Central memory CD8-positive, alpha-beta T cell (primary cell): Measurements from ENCODE around the gene TRNP1.

Experiments used
- ATAC-seq: fragments of 150-1000 bp; cut with Tn5 transposase; replicated peaks from 2 replicates; pipeline ENCODE4 v1.10.0; 2022; ENCODE audit warnings: mild to moderate bottlenecking, moderate FRiP score, moderate number of reproducible peaks; ENCODE audit not compliant: poor library complexity, severe bottlenecking; ENCODE audit errors: extremely low read depth
- DNase-seq, 2 donors: peaks; one replicate each; pipeline ENCODE4 v3.0.0; 2021; ENCODE audit warnings: low spot score in 2 of 2
- H3K27ac Mint-ChIP-seq: one replicate; pipeline ENCODE4 v1.8.0; 2022; ENCODE audit warnings: low read depth, mild to moderate bottlenecking, moderate library complexity, mixed read lengths
- H3K27me3 Mint-ChIP-seq: one replicate; pipeline ENCODE4 v1.8.0; 2022; ENCODE audit warnings: mixed read lengths
- H3K36me3 Mint-ChIP-seq: one replicate; pipeline ENCODE4 v1.8.0; 2022; ENCODE audit warnings: mild to moderate bottlenecking, moderate library complexity, mixed read lengths; ENCODE audit not compliant: insufficient read depth
- H3K4me1 Mint-ChIP-seq: one replicate; pipeline ENCODE4 v1.8.0; 2022; ENCODE audit warnings: mixed read lengths
- H3K4me3 Mint-ChIP-seq: one replicate; pipeline ENCODE4 v1.8.0; 2022; ENCODE audit warnings: mild to moderate bottlenecking, moderate library complexity, mixed read lengths
- H3K9me3 Mint-ChIP-seq: one replicate; pipeline ENCODE4 v1.8.0; 2022; ENCODE audit warnings: mixed read lengths

Gene TRNP1

DNA sequence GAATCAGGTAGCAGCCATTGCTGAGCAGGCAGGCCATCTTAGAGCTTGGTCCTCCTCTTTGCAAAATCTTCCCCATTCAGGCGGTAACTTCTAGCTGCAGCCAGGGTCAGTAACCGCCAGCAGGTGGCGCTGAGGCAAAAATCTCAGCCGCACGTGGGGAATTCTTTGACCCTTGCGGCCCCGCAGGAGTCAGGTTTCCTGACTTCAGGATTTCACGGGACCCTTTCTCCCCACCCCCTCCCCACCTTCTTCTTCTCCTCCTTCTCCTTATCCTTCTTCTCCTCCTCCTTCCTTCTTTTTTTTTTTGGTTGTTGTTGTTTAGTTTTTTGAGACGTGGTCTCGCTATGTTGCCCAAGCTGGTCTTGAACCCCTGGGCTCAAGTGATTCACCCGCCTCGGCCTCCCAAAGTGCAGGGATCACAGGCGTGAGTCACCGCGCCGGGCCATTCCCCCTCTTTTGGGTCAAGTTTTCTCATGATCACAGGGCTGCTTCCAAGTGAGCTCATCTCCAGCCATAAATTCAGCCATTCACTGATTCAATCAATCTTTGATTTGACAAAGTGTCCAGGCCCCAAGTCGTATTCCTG lies 52.6 kb downstream of the TRNP1 start:
- DNase-seq (peak; percentile 23 to 61), ATAC-seq (peak; percentile 44)
- Mint-ChIP-seq H3K4me3 (no peak overlapping the region), H3K36me3 (no peaks in the 10 kb centered on the region), H3K27me3 (no peaks in the 10 kb centered on the region), H3K4me1 (peaks cover 23% of the 10 kb centered on the region), H3K27ac (no peak overlapping the region), H3K9me3 (no peaks in the 10 kb centered on the region)

DNA sequence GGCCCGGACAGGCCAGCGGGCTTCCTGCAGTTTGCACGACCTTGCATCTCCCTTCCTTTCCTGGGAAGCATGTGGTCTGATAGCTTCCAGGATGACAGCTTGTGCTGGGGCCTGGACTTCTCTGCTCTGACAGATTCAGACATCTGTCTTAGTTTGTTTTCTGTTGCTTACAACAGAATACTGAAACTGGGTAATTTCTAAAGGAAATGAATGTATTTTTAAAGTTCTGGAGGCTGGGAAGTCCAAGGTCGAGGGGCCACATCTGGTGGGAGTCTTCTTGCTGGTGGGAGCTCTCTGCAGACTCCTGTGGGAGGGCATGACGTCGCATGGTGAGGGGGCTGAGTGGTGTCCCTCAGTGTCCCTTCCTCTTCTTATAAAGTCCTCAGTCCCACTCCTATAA lies 54.4 kb downstream of the TRNP1 start:
- no peaks in the 10 kb centered on the region for H3K9me3 Mint-ChIP-seq
- peaks cover 23% of the 10 kb centered on the region for H3K4me1 Mint-ChIP-seq
- no peak for DNase-seq
- ATAC-seq: no peak
- H3K36me3 Mint-ChIP-seq: no peaks in the 10 kb centered on the region
- H3K4me3 Mint-ChIP-seq: no peak overlapping the region
- H3K27ac Mint-ChIP-seq: no peak overlapping the region
- H3K27me3 Mint-ChIP-seq: no peaks in the 10 kb centered on the region

DNA sequence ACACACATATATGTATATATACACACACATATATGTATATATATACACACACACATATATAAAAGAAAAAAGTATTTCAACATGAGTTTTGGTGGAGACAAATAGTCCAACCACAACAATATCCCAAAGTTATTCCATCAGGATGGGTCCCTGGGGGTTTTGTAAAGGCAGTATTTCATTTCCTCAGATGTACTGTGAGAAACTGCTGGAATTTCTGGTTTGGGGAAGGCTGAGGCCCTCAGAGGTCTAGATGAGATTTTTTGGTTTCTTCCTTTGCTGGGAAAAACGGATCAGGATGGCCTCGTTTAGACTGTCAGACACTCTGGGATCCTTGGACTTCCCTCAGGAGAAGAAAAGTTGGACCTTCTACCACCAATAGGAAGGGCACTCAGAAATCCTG lies 55.6 kb downstream of the TRNP1 start:
- peaks cover 23% of the 10 kb centered on the region for H3K4me1 Mint-ChIP-seq
- no peaks in the 10 kb centered on the region for H3K9me3 Mint-ChIP-seq
- H3K36me3 Mint-ChIP-seq: no peaks in the 10 kb centered on the region
- ATAC-seq (no peak), DNase-seq (no peak)
- no peak overlapping the region for H3K4me3 Mint-ChIP-seq
- no peaks in the 10 kb centered on the region for H3K27me3 Mint-ChIP-seq
- no peak overlapping the region for H3K27ac Mint-ChIP-seq

DNA sequence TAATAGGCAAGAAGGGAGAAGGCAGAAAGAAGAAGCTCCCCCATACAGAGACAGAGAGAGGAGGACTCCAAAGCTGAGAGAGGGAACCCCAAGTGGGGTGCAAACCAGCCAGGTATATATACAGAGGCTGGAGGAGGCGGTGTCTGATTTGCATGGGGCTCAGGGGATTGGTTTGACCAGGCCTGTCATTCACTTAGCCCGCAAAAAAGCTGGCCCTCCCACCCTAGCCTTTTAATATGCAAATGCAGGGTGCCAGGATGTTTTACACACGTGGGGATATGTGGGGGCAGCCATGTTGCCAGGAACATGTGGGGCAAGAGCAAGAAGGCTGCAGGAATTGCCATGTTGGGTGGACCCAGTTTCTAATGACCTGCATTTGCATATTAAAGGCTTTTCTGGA lies 56.1 kb downstream of the TRNP1 start:
- H3K36me3 Mint-ChIP-seq: no peaks in the 10 kb centered on the region
- DNase-seq (no peak), ATAC-seq (no peak)
- peak overlapping the region; percentile 52 for H3K27ac Mint-ChIP-seq
- no peak overlapping the region for H3K4me3 Mint-ChIP-seq
- no peaks in the 10 kb centered on the region for H3K9me3 Mint-ChIP-seq
- peaks cover 18% of the 10 kb centered on the region for H3K4me1 Mint-ChIP-seq
- no peaks in the 10 kb centered on the region for H3K27me3 Mint-ChIP-seq
